ENCODE measurements around the gene TTC8.

Gene TTC8

DNA sequence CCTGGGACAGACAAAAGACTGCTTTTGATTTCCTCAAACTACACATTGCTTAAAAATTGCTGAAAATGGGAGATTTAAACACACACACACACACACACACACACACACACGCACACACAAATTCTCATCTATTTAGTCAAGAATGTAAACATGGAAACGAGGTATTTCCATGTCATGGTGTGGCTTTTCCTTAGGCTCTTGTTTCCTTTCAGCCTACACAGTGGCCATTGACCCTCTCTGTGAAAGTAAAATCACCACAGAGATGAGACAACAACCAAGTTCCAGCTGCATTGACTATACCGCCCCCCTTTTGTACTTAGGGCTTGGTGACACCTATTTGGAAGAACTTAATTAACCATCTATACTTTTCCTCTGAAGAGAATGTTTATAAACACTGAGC lies 41.9 kb downstream of the TTC8 start:
- no peak for DNase-seq (ENCODE audit: low read depth in 2 of 2)

DNA sequence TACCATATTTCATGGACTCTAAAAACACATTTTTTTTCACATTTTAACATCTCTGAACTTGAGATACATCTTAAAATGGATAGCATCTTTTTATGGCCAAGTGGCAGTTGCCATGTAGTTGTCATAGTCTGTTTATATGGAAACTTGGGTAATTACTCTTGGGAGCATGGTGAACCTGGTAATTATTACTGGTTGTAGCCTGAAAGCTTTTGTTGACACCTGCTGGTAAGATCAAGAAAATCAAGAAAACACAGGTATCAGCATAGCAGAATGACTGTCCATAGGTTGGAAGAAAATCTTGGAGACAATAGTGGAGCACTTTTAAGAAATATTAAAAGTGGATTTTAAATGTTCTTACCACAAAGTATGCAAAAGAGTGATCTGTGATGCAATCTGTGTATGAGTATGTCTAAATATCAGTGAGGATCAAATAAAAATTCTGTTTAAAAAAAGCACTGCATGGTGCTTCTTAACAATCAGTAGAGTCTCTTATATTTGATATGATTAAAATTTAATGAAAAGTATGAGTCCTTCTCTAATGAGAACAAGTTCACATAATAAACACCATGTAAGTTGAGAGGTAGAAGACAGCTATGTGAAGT lies 44.2 kb downstream of the TTC8 start:
- DNase-seq (ENCODE audit: low read depth in 2 of 2), result no peak

DNA sequence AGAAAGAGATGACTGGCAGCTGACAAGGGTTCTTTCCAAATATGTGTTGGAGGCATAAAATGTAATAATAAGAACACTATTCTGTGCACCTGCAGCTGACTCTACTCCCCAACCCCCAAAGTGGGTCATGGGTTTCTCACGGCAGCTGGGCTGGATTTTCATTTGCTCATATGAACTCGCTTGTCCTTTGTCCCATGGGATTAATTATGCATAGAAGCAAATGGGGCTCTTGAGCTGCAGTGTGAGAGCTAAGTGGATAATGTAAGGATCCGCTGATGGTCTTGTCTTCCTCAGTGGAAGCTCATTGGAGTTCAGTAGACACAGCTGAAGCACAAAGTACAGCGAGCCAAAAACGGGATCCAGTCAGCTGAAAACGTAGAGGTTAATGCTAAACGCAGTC lies 46.3 kb downstream of the TTC8 start:
- DNase-seq (ENCODE audit: low read depth in 2 of 2), result no peak

DNA sequence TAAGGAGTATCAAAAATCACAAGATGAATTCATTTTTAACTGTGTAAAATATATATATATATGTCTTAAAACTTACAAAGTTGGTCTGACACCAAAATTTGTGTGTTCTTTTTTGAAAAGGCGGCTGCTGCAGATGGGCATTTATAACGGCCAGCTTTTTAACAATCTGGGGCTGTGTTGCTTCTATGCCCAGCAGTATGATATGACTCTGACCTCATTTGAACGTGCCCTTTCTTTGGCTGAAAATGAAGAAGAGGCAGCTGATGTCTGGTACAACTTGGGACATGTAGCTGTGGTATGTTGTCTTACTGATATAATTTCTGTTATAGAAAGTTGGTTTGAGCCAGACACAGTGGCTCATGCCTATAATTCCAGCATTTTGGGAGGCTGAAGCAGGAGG lies 47.0 kb downstream of the TTC8 start:
- no peak for DNase-seq (ENCODE audit: low read depth in 2 of 2)

DNA sequence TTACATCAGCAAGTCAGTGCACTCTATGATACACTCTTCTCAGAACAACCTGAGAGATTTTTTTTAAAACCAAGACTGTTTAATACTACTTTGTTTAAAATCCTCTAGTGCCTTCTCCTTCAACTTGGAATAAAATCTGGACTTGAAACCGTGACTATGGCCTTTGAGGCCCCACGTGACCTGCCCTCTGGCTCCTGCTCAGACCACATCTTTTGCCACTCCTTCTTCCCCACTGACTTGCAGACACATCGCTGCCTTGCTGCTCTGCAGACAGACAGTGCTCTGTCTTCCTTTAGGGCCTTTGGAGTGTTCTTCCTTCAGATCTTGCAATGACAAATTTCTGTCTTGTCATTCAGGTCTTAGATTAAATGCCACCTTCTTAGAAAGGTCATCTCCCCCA lies 48.5 kb downstream of the TTC8 start:
- DNase-seq (ENCODE audit: low read depth in 2 of 2), result no peak

DNA sequence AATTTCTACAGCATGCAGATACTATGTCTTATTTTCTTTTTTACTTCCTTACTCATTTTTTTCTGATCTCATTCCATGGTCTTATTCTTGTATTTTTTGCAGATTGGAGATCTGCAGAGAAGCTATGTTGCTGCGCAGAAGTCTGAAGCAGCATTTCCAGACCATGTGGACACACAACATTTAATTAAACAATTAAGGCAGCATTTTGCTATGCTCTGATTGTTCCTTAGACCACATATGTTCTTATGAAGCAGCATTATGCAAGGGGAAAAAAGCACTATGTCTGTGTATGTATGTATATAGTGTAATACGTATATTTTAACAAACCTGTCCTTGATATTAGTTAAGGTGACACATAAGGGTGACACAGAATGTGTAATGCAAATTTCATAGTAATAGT lies 52.7 kb downstream of the TTC8 start:
- DNase-seq (ENCODE audit: low read depth in 2 of 2), result no peak

DNA sequence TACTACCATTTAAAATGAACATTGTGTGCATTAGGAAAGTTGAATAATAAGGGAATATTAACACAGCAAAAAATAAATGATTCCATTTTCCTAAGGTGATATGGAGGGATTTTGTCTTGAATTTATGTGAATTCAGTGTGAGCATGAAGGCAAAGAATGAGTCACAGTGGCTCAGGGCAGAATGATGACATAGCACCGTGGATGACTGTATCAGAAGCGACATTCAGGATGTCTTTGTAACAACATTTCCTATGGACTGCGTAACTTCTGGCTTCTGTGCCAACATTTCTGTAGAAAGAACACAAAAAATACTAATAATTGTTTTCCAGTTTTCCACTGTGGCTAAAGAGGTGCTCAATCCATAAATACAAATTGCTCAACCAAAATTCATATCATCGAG lies 54.6 kb downstream of the TTC8 start:
- peak; percentile 28 to 39 for DNase-seq (ENCODE audit: low read depth in 2 of 2)

DNA sequence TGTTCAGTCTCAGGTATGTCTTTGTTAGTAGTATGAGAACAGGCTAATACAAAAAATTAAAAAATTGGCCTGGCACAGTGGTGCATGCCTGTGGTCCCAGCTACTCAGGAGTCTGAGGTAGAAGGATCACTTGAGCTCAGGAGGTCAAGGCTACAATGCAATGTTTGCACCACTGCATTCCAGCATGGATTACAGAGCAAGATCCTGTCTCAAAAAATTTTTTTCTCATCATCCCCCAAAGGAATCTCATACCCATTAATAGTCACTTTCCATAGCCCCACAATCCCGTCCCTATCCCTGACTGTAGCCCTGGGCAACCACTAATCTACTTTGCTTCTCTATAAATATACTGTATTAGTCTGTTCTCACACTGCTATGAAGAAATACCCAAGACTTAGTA lies 57.8 kb downstream of the TTC8 start:
- DNase-seq (ENCODE audit: low read depth in 2 of 2), result no peak

DNA sequence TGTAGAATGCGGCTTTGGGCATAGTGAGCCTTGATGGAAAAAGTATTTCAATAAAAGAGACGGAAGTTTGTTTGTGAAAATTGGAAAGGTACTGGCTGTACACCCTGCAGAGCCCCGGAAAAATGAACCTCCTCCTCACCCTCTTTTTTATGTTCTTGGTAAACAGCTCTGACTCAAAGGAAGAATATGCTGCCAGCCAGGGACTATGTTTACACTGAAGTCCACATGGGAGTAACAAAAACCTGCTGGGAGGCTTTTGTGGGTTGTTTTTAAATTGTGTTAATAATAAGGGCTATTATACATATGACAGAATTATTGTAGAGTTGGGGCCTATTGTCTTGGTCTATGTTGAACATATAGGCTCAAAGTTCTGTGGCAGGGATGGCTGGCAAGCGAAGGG lies 70.7 kb downstream of the TTC8 start:
- no peak for DNase-seq (ENCODE audit: low read depth in 2 of 2)

DNA sequence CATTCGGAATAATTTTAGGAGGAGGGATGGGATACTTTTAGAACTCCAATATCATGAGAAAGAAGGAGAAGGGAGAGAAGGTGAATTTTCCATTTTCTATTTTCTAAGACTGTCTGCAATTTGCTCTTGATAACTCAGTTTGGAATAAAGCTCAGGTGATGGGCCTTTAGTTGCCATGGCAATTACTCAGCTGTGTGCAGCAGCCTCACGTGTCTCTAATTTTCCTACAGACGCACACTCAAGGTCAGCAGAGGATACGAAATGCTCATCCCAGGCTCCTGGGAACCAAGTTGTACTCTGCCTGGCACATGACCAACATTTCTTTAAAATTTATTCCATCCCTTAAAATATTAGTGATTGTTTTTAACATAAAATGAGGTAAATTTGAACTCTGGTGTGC lies 76.7 kb downstream of the TTC8 start:
- DNase-seq (ENCODE audit: low read depth in 2 of 2), result no peak

DNA sequence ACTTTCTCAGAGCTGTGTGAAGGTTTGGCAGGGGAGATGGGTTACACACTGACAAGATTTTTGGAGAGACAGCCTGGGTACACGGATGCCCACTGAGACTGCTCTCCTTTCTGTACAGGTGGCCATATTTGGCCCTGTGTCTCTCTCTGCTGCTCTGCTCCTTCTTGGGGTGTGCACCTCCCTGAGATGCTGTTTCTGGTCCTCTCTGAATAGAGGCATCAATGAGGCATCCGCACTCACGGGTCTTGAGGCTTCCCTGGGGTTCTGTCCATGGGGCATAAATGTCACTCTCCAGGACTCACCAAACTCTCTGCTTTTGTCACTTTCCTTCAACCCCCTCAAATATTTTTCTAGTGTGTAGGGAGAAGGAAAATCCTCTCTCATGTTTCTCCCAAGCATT lies 77.5 kb downstream of the TTC8 start:
- no peak for DNase-seq (ENCODE audit: low read depth in 2 of 2)

DNA sequence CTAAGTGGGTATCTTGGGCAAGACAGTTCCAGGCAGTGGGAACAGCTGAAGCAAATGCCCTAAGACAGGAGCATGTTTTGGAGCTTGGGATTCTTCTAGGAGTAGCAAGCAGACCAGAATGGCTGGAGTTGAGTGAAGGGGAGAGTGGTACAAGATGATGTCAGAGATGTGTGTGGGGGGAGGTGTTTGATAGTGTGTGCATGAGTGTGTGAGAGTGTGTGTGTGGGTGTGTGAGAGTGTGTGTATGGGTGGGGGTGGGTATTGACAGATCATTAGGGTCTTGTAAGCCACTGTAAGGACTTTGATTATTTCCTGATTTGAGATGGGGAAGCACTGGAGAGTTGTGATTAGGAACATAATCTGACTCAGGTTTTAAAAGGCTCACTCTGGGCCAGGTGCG lies 78.4 kb downstream of the TTC8 start:
- no peak for DNase-seq (ENCODE audit: low read depth in 2 of 2)

DNA sequence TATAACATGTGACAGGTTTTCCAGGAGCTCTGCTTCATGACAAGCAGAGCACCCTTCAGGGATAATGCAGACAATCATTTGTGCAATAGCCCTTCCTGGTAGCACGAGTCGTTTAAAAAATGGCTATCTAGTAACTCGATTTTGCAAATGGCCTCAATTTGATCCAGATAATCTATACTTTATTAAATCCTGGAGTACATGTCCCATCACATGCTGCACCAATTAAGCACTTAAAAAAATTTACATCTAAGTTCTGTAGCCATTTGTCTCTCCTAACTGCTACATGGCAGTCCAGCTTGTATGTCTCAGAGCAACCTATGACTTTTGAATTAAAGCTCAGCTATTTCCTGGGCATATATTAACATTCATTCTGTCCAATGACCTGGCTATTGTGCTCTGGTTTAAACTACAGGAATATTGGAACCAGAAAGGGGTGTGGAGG lies 79.8 kb downstream of the TTC8 start:
- no peak for DNase-seq (ENCODE audit: low read depth in 2 of 2)

DNA sequence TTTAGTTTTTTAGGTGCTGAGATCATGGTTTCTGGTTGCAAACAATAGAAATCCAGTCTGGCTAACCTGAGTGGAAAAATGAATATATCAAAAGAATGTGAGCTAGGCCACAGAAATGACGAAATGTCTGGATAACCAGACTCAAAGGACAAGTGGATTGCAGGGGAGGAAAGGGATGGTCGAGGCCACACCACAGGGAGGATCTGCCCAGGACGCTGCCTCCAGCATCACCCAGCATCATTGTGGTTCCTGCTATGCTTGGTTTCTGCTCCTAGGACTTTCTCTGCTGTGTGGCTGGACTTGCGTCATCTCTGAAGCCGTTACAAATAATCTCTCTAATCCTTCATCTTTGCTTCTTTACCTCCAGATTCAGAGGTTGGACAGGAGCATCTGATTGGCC lies 80.4 kb downstream of the TTC8 start:
- no peak for DNase-seq (ENCODE audit: low read depth in 2 of 2)

DNA sequence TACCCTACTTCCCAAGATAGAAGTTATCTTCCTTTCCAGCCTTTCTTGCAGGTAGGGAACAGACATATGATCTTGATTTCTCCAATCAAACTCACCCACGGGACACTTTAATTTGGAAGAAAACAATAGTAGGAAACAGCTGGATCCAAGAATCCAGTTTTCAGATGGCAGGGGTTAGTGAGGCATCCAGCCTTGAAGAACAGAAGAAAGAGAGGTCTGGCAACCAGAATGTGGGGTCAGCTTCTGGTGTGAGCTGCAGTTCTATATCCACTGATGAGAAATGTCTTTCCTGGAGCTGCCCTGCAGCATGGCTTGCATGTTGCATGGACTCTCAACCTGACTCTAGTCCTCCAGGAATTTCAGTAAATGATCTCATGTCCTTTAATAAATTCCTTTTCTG lies 83.8 kb downstream of the TTC8 start:
- no peak for DNase-seq (ENCODE audit: low read depth in 2 of 2)

DNA sequence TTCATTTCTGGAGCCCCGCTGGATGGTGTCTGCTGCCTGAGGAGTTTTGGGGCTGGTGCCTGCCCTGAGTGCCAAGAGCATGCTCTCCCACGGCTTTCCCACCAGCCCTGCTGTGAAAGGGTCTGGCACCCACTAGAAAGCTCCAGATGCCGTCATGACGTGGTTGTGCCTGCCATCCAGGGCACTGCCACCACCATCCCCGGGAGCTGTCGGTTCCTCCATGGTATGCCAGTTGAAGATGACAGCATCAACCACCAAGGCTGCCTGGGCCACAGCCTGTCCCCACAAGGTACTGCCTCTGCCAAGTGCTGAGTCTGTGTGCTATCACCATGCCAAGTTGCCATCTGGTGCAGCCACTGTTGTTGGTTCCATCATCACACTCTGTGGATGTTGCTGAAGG lies 85.9 kb downstream of the TTC8 start:
- DNase-seq (ENCODE audit: low read depth in 2 of 2), result no peak

DNA sequence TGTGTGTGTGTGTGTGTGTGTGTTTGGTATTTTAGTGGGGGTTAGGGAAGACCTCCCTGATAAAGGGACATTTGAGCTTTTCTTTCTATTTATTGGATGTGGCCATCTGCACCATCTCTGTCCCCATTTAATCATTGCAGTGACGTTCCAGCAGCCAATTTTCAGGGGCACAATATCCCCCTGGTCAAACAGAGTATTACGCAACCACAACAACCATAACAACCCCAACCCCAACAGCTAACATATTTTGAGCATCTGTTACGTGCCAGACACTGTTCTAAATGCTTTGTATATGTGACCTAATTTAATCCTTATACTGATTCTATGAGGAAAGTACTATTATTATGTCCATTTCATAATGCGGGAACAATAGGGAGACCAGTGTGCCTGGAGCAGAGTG lies 87.4 kb downstream of the TTC8 start:
- DNase-seq (ENCODE audit: low read depth in 2 of 2), result no peak

DNA sequence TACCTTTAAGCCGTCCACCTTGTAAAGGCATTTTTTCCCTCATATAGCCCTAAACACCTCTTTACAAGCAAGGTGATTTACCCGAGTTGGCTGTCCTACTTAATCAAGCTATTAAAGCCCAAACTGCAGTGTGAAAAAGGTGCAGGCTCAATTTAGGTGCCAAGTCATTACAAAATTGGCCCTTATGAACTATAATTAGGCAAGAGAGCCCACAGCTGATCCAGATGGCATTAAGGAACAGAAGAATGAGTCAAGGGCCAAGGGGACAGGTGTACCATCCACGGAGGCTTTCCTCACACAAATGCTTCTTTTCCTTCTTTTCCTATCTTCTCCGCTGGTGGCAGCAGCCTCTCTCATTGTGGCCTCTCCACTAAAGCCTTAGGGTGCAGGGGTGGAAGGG lies 90.5 kb downstream of the TTC8 start:
- no peak for DNase-seq (ENCODE audit: low read depth in 2 of 2)

DNA sequence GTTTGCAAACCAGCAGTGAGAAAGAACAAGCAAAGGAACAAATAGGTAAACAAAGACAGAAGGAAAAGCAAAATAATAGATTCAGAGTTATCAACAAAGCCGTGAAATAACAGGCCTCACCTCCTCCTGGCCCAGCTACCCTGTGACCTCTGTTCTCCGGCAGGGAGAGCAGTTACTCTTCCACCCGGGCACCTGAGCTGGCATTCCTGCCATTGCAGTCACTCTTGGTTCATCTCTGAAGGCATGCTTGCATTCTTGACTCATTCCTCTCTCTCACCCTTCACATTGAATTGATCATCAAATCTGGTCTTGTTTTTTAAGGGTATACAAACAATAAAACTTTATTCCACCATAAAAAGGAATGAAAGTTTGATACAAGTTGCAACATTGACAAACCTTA lies 95.1 kb downstream of the TTC8 start:
- no peak for DNase-seq (ENCODE audit: low read depth in 2 of 2)
